ENCODE measurements around the gene DYRK1A. TPM values are rescaled to one million over a fixed set of nuclear protein-coding genes. Genes with fewer than 3 reads are reported as not detected.

Gene DYRK1A
- total RNA-seq, 2 donors from 2014 or later, result 57.5 to 57.7 TPM

- H3K9ac ChIP-seq (ENCODE audit: low read depth in 2 of 2, low read length in 2 of 2), result no peak overlapping the region
- H3K9me3 ChIP-seq, result no peaks in the 10 kb centered on the region
- no peak for TF ChIP-seq CTCF (IDR thresholded peaks at IDR 0.05)
- H3K27me3 ChIP-seq, result no peaks in the 10 kb centered on the region
- no peak overlapping the region for H3K27ac ChIP-seq
- DNase-seq, result no peak
- no peaks in the 10 kb centered on the region for H3K36me3 ChIP-seq
- no peak overlapping the region for H3K4me3 ChIP-seq
- H3K4me1 ChIP-seq, result peaks cover 9% of the 10 kb centered on the region
- intact Hi-C loops (cut with DNase I), result no loop called here
Observed at GRCh38 chr21:37414292-37415253, 48.0 kb downstream of the DYRK1A start.

- no peak overlapping the region for H3K9ac ChIP-seq (ENCODE audit: low read depth in 2 of 2, low read length in 2 of 2)
- no peak for TF ChIP-seq CTCF (IDR thresholded peaks at IDR 0.05)
- intact Hi-C loops (cut with DNase I), result no loop called here
- no peaks in the 10 kb centered on the region for H3K27me3 ChIP-seq
- no peak for DNase-seq
- H3K9me3 ChIP-seq, result no peaks in the 10 kb centered on the region
- H3K36me3 ChIP-seq, result no peaks in the 10 kb centered on the region
- peaks cover 9% of the 10 kb centered on the region for H3K4me1 ChIP-seq
- H3K27ac ChIP-seq, result no peak overlapping the region
- no peak overlapping the region for H3K4me3 ChIP-seq
Observed at GRCh38 chr21:37415939-37416338, 49.4 kb downstream of the DYRK1A start.

- no peaks in the 10 kb centered on the region for H3K9me3 ChIP-seq
- no peaks in the 10 kb centered on the region for H3K36me3 ChIP-seq
- DNase-seq, result no peak
- peaks cover 9% of the 10 kb centered on the region for H3K4me1 ChIP-seq
- no peak overlapping the region for H3K4me3 ChIP-seq
- intact Hi-C loops (cut with DNase I), result no loop called here
- H3K27me3 ChIP-seq, result no peaks in the 10 kb centered on the region
- H3K9ac ChIP-seq (ENCODE audit: low read depth in 2 of 2, low read length in 2 of 2), result no peak overlapping the region
- TF ChIP-seq CTCF (IDR thresholded peaks at IDR 0.05), result no peak
- no peak overlapping the region for H3K27ac ChIP-seq
Observed at GRCh38 chr21:37416914-37417313, 50.3 kb downstream of the DYRK1A start.

- DNase-seq, result no peak
- Histone ChIP-seq H3K9me3 (no peaks in the 10 kb centered on the region), H3K4me3 (no peak overlapping the region), H3K27me3 (no peaks in the 10 kb centered on the region), H3K9ac (ENCODE audit: low read depth in 2 of 2, low read length in 2 of 2) (no peak overlapping the region), H3K4me1 (peaks cover 4% of the 10 kb centered on the region), H3K36me3 (no peaks in the 10 kb centered on the region), H3K27ac (no peak overlapping the region)
- TF ChIP-seq CTCF (IDR thresholded peaks at IDR 0.05), result no peak
- intact Hi-C loops (cut with DNase I), result no loop called here
Observed at GRCh38 chr21:37419228-37419906, 52.8 kb downstream of the DYRK1A start.

GRCh38 chr21:37421306-37421705, 54.7 kb downstream of the DYRK1A start:
- H3K36me3 ChIP-seq, result no peaks in the 10 kb centered on the region
- DNase-seq, result no peak
- H3K27me3 ChIP-seq, result no peaks in the 10 kb centered on the region
- no peak overlapping the region for H3K9ac ChIP-seq (ENCODE audit: low read depth in 2 of 2, low read length in 2 of 2)
- H3K9me3 ChIP-seq, result no peaks in the 10 kb centered on the region
- no peak for TF ChIP-seq CTCF (IDR thresholded peaks at IDR 0.05)
- no peak overlapping the region for H3K27ac ChIP-seq
- H3K4me3 ChIP-seq, result no peak overlapping the region
- intact Hi-C loops (cut with DNase I), result no loop called here
- peaks cover 3% of the 10 kb centered on the region for H3K4me1 ChIP-seq
